HepG2 (cell line): ENCODE results near the gene ZFAND2B. TPM values are rescaled to one million over a fixed set of nuclear protein-coding genes. Genes with fewer than 3 reads are reported as not detected.

Experiments used
- ARHGAP35 ChIP-seq: sonication (generic); formaldehyde crosslinking; IDR thresholded peaks from 2 replicates; pipeline ENCODE4 v1.9.0; 2022; ENCODE audit warnings: mild to moderate bottlenecking, inconsistent platforms, moderate library complexity, missing genetic modification reagents, borderline replicate concordance
- BHLHE40 ChIP-seq: IDR thresholded peaks from 2 replicates; pipeline ENCODE4 v1.6.1; 2011; ENCODE audit warnings: low read length, improper control_type of control experiment
- GTF2F1 ChIP-seq: fragments of 150-350 bp; IDR thresholded peaks from 2 replicates; pipeline ENCODE4 v1.6.1; 2014; ENCODE audit warnings: low read length
- JUNB ChIP-seq: sonication (generic); formaldehyde crosslinking; IDR thresholded peaks from 2 replicates; pipeline ENCODE4 v1.8.0; 2022; ENCODE audit warnings: missing genetic modification reagents, mild to moderate bottlenecking, borderline replicate concordance
- KMT2B ChIP-seq: IDR thresholded peaks from 2 replicates; pipeline ENCODE4 v1.6.1; 2016; ENCODE audit warnings: missing genetic modification reagents, missing compliant biosample characterization
- MED13 ChIP-seq: sonication (generic); formaldehyde crosslinking; IDR thresholded peaks from 2 replicates; pipeline ENCODE4 v1.5.0; 2020; ENCODE audit warnings: missing genetic modification reagents
- MED8 ChIP-seq: sonication (generic); formaldehyde crosslinking; IDR thresholded peaks from 2 replicates; pipeline ENCODE4 v1.8.1; 2023; ENCODE audit warnings: mild to moderate bottlenecking, missing genetic modification reagents; ENCODE audit not compliant: insufficient replicate concordance
- MYNN ChIP-seq: sonication (generic); formaldehyde crosslinking; IDR thresholded peaks from 2 replicates; pipeline ENCODE4 v1.4.0; 2020; ENCODE audit warnings: mild to moderate bottlenecking, low read depth, missing genetic modification reagents
- NCOA1 ChIP-seq: sonication (generic); formaldehyde crosslinking; IDR thresholded peaks from 2 replicates; pipeline ENCODE4 v1.9.0; 2021; ENCODE audit warnings: missing genetic modification reagents
- RFX5 ChIP-seq: IDR thresholded peaks from 2 replicates; pipeline ENCODE4 v1.6.1; 2011; ENCODE audit warnings: low read depth, low read length, improper control_type of control experiment
- SRF ChIP-seq: IDR thresholded peaks from 2 replicates; pipeline ENCODE4 v1.6.1; 2011; ENCODE audit warnings: mild to moderate bottlenecking, low read depth, low read length, moderate library complexity
- ZNF263 ChIP-seq: sonication (generic); formaldehyde crosslinking; IDR thresholded peaks from 2 replicates; pipeline ENCODE4 v1.4.0; 2020; ENCODE audit warnings: missing genetic modification reagents
- ZNF296 ChIP-seq: sonication (generic); formaldehyde crosslinking; conservative IDR thresholded peaks from 2 replicates; pipeline ENCODE4 v1.5.0; 2020; ENCODE audit warnings: mild to moderate bottlenecking, missing genetic modification reagents
- ZNF589 ChIP-seq: sonication (generic); formaldehyde crosslinking; conservative IDR thresholded peaks from 2 replicates; pipeline ENCODE4 v1.8.0; 2022; ENCODE audit warnings: mild to moderate bottlenecking, moderate library complexity, missing genetic modification reagents
- ZNF598 ChIP-seq: sonication (generic); formaldehyde crosslinking; IDR thresholded peaks from 2 replicates; pipeline ENCODE4 v1.5.1; 2020; ENCODE audit warnings: mild to moderate bottlenecking, missing genetic modification reagents, borderline replicate concordance
- polyA plus RNA-seq, 8 experiments: library from polyadenylated mRNA; depleted of rRNA in 3 of 8; stranded (reverse) in 7 of 8; unstranded in 1 of 8; fragments of >200 nt; fragmentation: Illumina TruSeq in 4 of 8; extraction: Trizol in 4 of 8; gene quantifications; 2 replicates each; pipeline versions ENCODE4 v1.2.1 to v1.2.3, GENCODE V29; 2011 to 2016; ENCODE audit warnings: low read depth in 4 of 8, missing spikeins in 1 of 8, mixed read lengths in 1 of 8; ENCODE audit not compliant: insufficient read depth in 1 of 8
- total RNA-seq, 5 experiments: library from RNA; depleted of rRNA; stranded (reverse); fragments of >200 nt; fragmentation: Illumina TruSeq; extraction: Trizol; gene quantifications; 2 replicates each; pipeline ENCODE4 v1.2.3, GENCODE V29; 2016; ENCODE audit warnings: low read depth in 1 of 5
- TF ChIP-seq, protein P1 (sequence below): sonication (generic); formaldehyde crosslinking; IDR thresholded peaks from 2 replicates; pipeline ENCODE4 v1.5.0; 2020; ENCODE audit warnings: missing genetic modification reagents
- TF ChIP-seq, protein P2 (sequence below): sonication (generic); formaldehyde crosslinking; IDR thresholded peaks from 2 replicates; pipeline ENCODE4 v1.4.0; 2020; ENCODE audit warnings: missing genetic modification reagents, borderline replicate concordance
- TF ChIP-seq, protein P3 (sequence below): sonication (generic); formaldehyde crosslinking; IDR thresholded peaks from 2 replicates; pipeline ENCODE4 v1.5.1; 2020; ENCODE audit warnings: missing genetic modification reagents, mild to moderate bottlenecking, borderline replicate concordance
- TF ChIP-seq, protein P4 (sequence below): sonication (generic); formaldehyde crosslinking; IDR thresholded peaks from 2 replicates; pipeline ENCODE4 v1.8.1; 2023; ENCODE audit warnings: missing genetic modification reagents, inconsistent platforms, borderline replicate concordance
- TF ChIP-seq, protein P5 (sequence below): sonication (generic); formaldehyde crosslinking; conservative IDR thresholded peaks from 2 replicates; pipeline ENCODE4 v1.4.0; 2020; ENCODE audit warnings: missing genetic modification reagents

ZFAND2B gene
- total and polyA plus RNA-seq, 2 of the 13 experiments (the other 11 are each of a cell fraction or from before 2014, with no cell fraction given): 53.3 to 115 TPM

DNA sequence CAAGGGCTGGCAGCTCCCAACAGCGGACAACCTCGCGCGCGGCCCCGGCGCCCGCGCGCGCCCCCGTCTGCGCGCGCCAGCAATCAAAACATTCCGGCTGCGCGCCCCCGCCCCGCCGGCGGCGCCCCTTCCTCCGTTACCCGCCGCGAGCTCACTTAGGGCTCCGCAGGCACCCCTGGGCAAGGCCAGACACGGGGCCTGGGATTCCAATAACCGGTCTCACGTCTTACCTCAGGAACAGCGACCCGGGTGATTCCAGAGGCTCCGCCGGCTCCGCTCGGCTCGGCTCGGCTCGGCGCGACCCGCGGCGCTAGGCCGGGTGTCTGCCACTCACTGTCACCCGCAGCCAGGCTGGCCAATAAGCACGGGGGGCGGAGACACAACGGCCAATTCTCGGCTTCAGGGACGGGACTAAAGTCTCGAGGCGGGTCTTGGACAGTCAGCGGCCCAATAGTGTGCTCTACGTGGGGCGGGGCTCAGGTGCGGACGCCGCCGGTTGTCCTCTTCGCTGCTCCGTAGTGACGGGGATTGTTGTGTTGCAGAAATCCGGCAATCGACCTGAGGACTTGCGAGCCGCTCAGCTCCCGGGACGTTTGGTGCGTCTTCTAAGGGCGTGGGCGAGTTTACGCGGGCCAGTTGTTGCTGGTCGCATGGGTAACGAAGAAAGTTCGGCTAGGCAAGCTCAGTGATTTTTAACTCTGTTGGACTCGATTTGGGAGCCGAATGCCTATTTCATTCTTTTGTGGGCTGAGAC is 22.9 kb downstream of the ZFAND2B start, which contains the start of the genes ANKZF1 and ATG9A (continued):
- no peak for TF ChIP-seq GTF2F1
- TF ChIP-seq BHLHE40: peak; percentile 44; the same call in 1 of the 2 replicates
- peak; percentile 87 for TF ChIP-seq RFX5
- TF ChIP-seq, protein P1, sequence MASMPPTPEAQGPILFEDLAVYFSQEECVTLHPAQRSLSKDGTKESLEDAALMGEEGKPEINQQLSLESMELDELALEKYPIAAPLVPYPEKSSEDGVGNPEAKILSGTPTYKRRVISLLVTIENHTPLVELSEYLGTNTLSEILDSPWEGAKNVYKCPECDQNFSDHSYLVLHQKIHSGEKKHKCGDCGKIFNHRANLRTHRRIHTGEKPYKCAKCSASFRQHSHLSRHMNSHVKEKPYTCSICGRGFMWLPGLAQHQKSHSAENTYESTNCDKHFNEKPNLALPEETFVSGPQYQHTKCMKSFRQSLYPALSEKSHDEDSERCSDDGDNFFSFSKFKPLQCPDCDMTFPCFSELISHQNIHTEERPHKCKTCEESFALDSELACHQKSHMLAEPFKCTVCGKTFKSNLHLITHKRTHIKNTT (CRISPR knock-in tag): no peak
- TF ChIP-seq, protein P2, sequence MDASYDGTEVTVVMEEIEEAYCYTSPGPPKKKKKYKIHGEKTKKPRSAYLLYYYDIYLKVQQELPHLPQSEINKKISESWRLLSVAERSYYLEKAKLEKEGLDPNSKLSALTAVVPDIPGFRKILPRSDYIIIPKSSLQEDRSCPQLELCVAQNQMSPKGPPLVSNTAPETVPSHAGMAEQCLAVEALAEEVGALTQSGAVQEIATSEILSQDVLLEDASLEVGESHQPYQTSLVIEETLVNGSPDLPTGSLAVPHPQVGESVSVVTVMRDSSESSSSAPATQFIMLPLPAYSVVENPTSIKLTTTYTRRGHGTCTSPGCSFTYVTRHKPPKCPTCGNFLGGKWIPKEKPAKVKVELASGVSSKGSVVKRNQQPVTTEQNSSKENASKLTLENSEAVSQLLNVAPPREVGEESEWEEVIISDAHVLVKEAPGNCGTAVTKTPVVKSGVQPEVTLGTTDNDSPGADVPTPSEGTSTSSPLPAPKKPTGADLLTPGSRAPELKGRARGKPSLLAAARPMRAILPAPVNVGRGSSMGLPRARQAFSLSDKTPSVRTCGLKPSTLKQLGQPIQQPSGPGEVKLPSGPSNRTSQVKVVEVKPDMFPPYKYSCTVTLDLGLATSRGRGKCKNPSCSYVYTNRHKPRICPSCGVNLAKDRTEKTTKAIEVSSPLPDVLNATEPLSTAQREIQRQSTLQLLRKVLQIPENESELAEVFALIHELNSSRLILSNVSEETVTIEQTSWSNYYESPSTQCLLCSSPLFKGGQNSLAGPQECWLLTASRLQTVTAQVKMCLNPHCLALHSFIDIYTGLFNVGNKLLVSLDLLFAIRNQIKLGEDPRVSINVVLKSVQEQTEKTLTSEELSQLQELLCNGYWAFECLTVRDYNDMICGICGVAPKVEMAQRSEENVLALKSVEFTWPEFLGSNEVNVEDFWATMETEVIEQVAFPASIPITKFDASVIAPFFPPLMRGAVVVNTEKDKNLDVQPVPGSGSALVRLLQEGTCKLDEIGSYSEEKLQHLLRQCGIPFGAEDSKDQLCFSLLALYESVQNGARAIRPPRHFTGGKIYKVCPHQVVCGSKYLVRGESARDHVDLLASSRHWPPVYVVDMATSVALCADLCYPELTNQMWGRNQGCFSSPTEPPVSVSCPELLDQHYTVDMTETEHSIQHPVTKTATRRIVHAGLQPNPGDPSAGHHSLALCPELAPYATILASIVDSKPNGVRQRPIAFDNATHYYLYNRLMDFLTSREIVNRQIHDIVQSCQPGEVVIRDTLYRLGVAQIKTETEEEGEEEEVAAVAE (CRISPR knock-in tag): no peak
- TF ChIP-seq, protein P3, sequence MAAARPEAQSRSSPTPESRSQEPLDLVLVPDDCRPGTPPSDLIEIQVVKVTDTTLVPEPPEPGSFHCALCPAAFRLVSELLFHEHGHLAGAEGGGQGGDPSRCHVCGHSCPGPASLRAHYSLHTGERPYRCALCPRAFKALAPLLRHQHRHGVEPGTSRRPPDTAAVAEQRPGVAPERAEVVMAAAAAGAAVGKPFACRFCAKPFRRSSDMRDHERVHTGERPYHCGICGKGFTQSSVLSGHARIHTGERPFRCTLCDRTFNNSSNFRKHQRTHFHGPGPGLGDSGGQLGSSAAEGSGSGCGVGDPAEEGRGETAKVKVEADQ: peak; percentile 96; the same call in 1 of the 2 replicates
- TF ChIP-seq ZNF589 (CRISPR knock-in tag): no peak
- TF ChIP-seq JUNB (CRISPR knock-in tag): no peak
- peak; percentile 55; the same call in 1 of the 2 replicates for TF ChIP-seq ZNF263 (CRISPR knock-in tag)
- no peak for TF ChIP-seq ZNF296
- TF ChIP-seq MED13: no peak
- TF ChIP-seq ARHGAP35 (CRISPR knock-in tag): peak; percentile 6; the same call in 1 of the 2 replicates
- TF ChIP-seq, protein P4, sequence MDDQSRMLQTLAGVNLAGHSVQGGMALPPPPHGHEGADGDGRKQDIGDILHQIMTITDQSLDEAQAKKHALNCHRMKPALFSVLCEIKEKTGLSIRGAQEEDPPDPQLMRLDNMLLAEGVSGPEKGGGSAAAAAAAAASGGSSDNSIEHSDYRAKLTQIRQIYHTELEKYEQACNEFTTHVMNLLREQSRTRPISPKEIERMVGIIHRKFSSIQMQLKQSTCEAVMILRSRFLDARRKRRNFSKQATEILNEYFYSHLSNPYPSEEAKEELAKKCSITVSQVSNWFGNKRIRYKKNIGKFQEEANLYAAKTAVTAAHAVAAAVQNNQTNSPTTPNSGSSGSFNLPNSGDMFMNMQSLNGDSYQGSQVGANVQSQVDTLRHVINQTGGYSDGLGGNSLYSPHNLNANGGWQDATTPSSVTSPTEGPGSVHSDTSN: peak; percentile 96; the same call in 1 of the 2 replicates
- peak; percentile 40; the same call in 1 of the 2 replicates for TF ChIP-seq SRF
- TF ChIP-seq, protein P5, sequence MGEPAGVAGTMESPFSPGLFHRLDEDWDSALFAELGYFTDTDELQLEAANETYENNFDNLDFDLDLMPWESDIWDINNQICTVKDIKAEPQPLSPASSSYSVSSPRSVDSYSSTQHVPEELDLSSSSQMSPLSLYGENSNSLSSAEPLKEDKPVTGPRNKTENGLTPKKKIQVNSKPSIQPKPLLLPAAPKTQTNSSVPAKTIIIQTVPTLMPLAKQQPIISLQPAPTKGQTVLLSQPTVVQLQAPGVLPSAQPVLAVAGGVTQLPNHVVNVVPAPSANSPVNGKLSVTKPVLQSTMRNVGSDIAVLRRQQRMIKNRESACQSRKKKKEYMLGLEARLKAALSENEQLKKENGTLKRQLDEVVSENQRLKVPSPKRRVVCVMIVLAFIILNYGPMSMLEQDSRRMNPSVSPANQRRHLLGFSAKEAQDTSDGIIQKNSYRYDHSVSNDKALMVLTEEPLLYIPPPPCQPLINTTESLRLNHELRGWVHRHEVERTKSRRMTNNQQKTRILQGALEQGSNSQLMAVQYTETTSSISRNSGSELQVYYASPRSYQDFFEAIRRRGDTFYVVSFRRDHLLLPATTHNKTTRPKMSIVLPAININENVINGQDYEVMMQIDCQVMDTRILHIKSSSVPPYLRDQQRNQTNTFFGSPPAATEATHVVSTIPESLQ (CRISPR knock-in tag): no peak; the same call in 1 of the 2 replicates
- peak; percentile 86 for TF ChIP-seq KMT2B (CRISPR knock-in tag)
- no peak for TF ChIP-seq MED8 (CRISPR knock-in tag)
- TF ChIP-seq NCOA1: no peak
- no peak; the same call in 1 of the 2 replicates for TF ChIP-seq MYNN (CRISPR knock-in tag)
- TF ChIP-seq ZNF598: peak; percentile 93
